Mucosa of rectum (tissue), 2 donors: ENCODE results near the gene IRF5.

ENCODE experiments used
- H3K27ac ChIP-seq, 2 donors: one replicate each; pipeline ENCODE4 v1.7.0; 2013; ENCODE audit warnings: inconsistent platforms in 2 of 2, low read depth in 2 of 2, low read length in 2 of 2
- H3K27me3 ChIP-seq, 2 donors: one replicate each; pipeline ENCODE4 v1.7.0; 2013; ENCODE audit warnings: low read length in 2 of 2; ENCODE audit not compliant: control insufficient read depth in 2 of 2, insufficient read depth in 2 of 2
- H3K36me3 ChIP-seq, 2 donors: one replicate each; pipeline ENCODE4 v1.7.0; 2013; ENCODE audit warnings: low read length in 2 of 2; ENCODE audit not compliant: control insufficient read depth in 2 of 2, insufficient read depth in 2 of 2
- H3K4me1 ChIP-seq, 2 donors: one replicate each; pipeline ENCODE4 v1.7.0; 2013; ENCODE audit warnings: low read length in 2 of 2, mild to moderate bottlenecking in 1 of 2; ENCODE audit not compliant: control insufficient read depth in 2 of 2, insufficient read depth in 2 of 2
- H3K4me3 ChIP-seq, 2 donors: one replicate each; pipeline ENCODE4 v1.7.0; 2013; ENCODE audit warnings: low read length in 2 of 2
- H3K9ac ChIP-seq, 2 donors: one replicate each; pipeline ENCODE4 v1.7.0; 2013; ENCODE audit warnings: low read length in 2 of 2, low read depth in 1 of 2, mild to moderate bottlenecking in 1 of 2
- H3K9me3 ChIP-seq, 2 donors: one replicate each; pipeline ENCODE4 v1.7.0; 2013; ENCODE audit warnings: low read length in 2 of 2; ENCODE audit not compliant: control insufficient read depth in 2 of 2
- donor health status: healthy.
- donor health status: Normal muscosa, but diverticular disease.

IRF5 gene

GRCh38 chr7:128997181-128997580, 59.5 kb downstream of the IRF5 start:
- Histone ChIP-seq H3K9me3 (no peaks in the 10 kb centered on the region), H3K27me3 (no peaks in the 10 kb centered on the region), H3K27ac (no peak overlapping the region), H3K9ac (no peak overlapping the region), H3K36me3 (peaks cover 42 to 50% of the 10 kb centered on the region in 2 donors), H3K4me1 (no peaks in the 10 kb centered on the region), H3K4me3 (no peak overlapping the region)
